Cardiac septum (tissue), 1 donor: ENCODE results near the gene ZNF747. TPM values are rescaled to one million over a fixed set of nuclear protein-coding genes. Genes with fewer than 3 reads are reported as not detected.
"Not testable (repeated sequence)": the region's sequence is repeated elsewhere in the genome, so short reads cannot be mapped to it uniquely, and the experiment has no call there.

Experiments used
- DNase-seq: peaks from one replicate; pipeline ENCODE4 v3.0.0-alpha.2; 2020; ENCODE audit warnings: low spot score
- intact Hi-C: fragments of 100-400 bp; cut with DNase I; formaldehyde crosslinking; loops from one replicate; pipeline ENCODE4 v1.14.0; 2022
- total RNA-seq: library from RNA; stranded (reverse); fragmentation: NEBNext Ultra II Directional; extraction: Animal tissue kit (Norgen Biotek cat#: 25700); gene quantifications from one replicate; pipeline ENCODE4 v1.2.1, GENCODE V29; 2021
- donor health status: DM: no; HTN: no; CAD: no.

ZNF747 gene
- total RNA-seq, 1 donor from 2014 or later, result 13.7 TPM

- intact Hi-C loops, result no loop called here
- DNase-seq, result no peak
Measured at GRCh38 chr16:30523768-30524574, 10.7 kb downstream of the ZNF747 start.

GRCh38 chr16:30522702-30523463 lies 11.8 kb downstream of the ZNF747 start:
- intact Hi-C loops, DNase-seq: not testable (repeated sequence)

GRCh38 chr16:30521873-30522641 lies 12.6 kb downstream of the ZNF747 start:
- intact Hi-C loops, result no loop called here
- DNase-seq, result no peak

- no peak for DNase-seq
- intact Hi-C loops, result no loop called here
Measured at GRCh38 chr16:30521476-30521872, 13.2 kb downstream of the ZNF747 start.

DNA sequence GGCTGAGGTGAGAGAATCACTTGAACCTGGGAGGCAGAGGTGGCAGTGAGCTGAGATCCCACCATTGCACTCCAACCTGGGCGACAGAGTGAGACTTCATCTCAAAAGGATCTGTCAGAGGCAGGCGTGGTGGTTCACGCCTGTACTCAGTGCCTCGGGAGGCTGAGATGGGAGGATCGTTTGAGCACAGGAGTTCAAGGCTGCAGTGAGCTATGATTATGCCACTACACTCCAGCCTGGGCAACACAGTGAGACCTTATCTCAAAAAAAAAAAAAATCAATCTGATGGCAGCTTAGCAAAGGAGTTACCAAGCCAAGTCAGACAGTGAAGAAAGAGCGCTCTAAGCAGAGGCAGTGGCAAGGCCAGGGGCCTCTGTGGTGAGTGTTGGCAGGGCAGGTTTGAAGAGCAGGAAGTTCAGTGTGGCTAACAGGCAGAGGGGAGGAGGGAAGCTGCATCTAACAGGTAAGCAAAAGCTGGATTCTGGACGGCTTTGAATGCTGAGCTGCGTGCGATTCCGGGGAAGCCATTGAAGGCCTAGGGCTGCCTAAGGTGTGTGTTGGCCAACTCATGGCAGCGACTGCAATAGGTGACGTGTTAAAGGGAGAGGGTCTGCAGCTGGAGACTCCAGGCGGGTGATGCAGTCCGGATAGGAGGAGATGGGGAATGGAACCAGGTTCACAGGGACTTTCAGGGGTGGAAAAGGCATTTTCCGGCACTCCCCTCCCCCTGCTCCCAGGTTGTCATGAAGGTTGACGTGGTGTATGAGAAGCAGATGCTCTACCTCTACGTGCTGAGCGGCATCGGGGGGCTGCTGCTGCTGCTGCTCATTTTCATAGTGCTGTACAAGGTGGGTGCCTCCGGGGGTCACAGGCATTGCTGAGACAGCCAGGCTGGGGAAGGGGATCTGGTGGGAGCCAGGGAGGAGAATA lies 15.3 kb downstream of the ZNF747 start:
- no peak for DNase-seq
- intact Hi-C loops, result no loop called here

DNA sequence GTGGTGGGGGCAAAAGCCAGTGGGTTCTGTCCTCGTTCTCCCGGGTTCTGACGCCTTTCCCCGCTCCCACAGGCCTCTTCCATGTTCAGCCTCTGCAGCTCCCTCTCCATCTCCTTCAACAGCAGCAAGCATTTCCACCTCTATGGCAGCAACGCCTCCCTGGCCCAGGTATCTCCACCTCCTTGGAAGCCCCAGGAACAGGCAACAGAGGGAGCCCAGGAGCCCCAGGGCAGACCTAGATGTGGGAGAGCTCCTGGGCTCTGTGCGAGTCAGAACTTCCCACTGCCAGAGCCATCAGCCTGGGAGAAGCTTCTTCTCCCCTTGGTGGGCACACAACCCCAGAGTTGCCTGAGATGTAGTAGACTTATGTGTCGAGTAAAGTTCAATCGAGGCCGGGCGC lies 16.1 kb downstream of the ZNF747 start:
- intact Hi-C loops, result no loop called here
- no peak for DNase-seq

GRCh38 chr16:30515275-30515674 lies 19.4 kb downstream of the ZNF747 start:
- DNase-seq, result no peak
- intact Hi-C loops, result no loop called here

GRCh38 chr16:30511509-30511908 lies 23.1 kb downstream of the ZNF747 start:
- intact Hi-C loops, result no loop called here
- no peak for DNase-seq

GRCh38 chr16:30510376-30510938 lies 24.2 kb downstream of the ZNF747 start:
- DNase-seq, result no peak
- intact Hi-C loops, result no loop called here

DNA sequence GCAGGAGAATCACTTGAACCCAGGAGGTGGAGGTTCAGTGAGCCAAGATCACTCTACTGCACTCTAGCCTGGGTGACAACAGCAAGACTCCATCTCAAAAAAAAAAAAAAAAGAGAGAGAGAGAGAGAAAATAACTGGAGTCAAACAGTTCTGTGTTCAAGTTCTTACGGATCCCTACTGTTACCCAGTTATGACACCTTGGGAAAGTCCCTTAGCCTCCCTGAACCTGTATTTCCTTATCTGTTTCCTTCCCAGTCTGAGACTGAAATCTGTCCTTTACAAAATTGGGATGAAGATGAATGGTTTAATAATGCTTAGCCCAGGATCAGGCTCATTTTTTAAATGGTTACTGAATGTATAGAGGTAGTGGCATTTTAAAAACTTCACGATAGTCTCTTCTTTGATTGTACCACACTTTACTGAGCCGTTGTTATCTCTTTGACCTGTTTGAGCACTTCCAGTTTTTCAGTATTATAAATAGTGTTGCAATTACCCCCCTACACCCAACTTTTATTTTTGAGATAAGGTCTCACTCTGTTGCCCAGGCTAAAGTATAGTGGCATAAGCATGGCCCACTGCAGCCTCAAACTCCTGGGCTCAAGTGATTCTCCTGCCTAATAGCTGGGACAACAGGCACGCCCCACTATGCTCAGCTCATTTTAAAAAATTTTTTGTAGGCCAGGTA lies 25.4 kb downstream of the ZNF747 start:
- DNase-seq, result no peak
- intact Hi-C loops, result no loop called here

DNA sequence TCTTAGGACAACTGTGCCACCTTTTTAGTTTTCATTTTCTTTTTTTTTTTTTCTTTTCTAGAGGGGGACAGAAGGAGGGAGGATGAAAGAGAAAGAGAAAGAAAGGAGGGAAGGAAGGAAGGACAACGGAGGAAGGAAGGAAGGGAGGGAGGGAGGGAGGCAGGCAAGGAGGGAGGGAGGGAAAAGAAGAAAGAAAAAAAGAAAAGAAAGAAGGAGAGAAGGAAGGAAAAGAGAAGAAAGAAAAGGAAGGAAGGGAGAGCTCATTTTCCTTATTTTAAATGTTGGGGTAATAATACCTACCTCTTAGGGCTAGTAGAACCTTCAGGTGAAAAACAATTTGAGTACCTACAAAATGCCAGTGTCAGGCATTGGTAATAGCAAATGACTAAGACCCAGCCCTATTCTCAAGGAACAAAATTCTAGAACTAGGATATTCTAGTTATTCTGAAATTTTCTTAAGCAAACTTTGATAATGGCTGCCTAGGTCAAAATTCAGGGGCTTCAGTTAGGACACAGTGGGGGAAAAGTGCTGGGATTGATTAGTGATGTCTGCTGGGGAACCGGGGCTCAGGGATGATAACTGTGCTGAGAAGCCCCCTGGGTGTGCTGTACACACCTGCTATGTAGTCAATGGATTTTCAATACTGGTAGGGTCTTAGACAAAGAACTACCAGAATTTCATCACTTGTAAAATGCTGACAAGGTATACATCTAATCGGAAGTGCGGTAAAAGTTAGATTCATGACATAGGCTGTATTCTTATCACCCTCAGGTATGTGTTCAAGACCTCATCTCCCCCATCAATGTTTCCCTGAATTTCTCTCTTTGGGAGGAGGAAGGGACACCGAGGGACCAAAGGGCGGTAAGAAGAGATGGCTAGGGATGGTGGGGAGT lies 31.0 kb downstream of the ZNF747 start:
- DNase-seq, result no peak
- intact Hi-C loops, result no loop called here

DNA sequence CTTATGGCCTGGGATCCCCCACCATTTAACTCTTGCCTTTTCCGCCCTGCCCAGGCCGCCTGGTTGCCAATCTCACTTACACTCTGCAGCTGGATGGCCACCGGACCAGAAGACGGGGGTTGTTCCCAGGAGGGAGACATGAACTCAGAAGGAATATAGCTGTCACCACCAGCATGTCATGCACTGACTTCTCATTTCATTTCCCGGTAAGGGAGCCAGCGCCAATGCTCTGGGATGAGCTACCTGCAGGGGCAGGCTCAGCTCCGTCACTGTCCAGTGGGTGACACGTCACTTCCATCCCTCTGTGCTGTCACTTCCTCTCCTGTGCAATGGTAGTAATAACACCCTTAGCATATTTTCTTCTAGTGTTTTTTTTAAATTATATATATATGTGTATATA lies 35.4 kb downstream of the ZNF747 start:
- intact Hi-C loops, result no loop called here
- DNase-seq, result no peak

DNA sequence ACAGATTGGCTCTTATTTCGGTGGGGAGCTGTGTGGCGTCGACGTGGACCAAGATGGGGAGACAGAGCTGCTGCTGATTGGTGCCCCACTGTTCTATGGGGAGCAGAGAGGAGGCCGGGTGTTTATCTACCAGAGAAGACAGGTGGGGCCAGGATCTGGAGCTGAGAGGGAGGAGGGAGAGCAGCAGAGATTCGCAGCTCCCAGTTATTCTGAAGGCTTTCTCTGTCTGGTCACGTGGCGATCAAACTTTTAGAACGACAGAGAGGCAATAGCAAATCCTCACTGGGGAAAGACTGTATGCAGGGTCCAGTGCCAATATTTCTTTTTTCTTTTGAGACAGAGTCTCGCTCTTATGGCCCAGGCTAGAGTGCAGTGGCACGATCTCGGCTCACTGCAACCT lies 39.9 kb downstream of the ZNF747 start:
- intact Hi-C loops, result no loop called here
- DNase-seq, result no peak

GRCh38 chr16:30493941-30494488 lies 40.6 kb downstream of the ZNF747 start:
- intact Hi-C loops, result no loop called here
- DNase-seq, result no peak

DNA sequence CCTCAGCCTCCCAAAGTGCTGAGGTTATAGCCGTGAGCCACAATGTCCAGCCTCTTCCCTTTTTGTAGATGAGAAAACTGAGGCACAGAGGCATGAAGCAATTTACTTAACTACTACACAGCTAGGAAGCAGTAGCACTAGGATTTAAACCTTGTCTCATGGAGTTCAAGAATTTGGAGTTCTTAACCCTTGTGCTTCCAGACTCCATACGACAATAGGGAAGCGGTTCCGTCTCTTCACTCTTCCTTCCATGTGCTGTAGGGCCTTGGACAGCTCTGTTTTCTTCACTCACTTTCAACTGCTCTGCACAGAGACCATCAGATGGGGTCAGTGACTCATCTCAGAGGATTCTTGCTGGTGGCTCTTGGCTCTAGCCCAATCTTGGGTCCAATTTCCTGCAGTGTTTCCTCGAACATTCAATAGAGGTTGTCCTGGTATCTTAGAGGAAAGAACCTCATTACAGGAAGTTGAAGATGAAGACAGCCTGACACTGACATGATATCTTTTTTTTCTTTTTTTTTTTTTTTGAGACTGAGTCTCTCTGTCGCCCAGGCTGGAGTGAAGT lies 42.8 kb downstream of the ZNF747 start:
- intact Hi-C loops, result no loop called here
- no peak for DNase-seq

GRCh38 chr16:30491229-30491628 lies 43.4 kb downstream of the ZNF747 start:
- intact Hi-C loops, result no loop called here

GRCh38 chr16:30490210-30490609 lies 44.4 kb downstream of the ZNF747 start:
- DNase-seq, result no peak
- intact Hi-C loops, result no loop called here

More at GRCh38 chr16:30491229-30491628, 43.4 kb downstream of the ZNF747 start:
- DNase-seq, result no peak
